ENCODE measurements around the gene TSPEAR. TPM values are rescaled to one million over a fixed set of nuclear protein-coding genes. Genes with fewer than 3 reads are reported as not detected.
"Not testable (repeated sequence)": the region's sequence is repeated elsewhere in the genome, so short reads cannot be mapped to it uniquely, and the experiment has no call there.

TSPEAR gene
- total RNA-seq, 1 experiment from 2014 or later: not detected

DNA sequence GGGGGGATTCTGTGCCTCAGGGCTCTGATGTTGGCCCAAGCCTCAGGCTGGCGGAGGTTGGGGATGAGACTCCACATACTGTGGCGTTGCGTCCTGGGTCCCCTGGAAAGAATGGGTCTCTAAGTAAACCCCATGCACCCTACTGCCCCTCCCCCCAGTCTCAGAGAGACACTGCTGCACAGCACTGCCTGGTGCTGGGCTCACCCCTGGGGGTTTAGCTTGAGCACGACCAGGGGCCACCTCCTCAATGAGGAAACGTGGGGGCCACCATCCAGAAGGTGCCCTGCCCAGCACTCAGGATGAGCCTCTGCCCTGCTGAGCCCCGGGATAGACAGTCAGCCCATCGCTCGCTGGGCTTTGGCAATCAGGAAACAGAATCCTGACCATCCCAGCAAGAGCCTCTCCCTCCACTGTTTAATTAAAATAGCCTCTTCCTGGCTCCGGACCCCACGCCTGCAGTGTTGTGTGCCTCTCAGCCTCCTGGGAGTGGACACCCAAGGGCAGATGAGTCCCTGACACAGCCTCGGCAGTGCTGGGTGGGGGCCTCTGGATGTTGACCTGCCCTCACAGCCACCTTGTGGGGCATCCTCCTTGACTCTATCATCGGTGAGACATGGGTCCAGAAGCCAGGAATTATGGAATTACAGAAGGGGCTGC, 141.4 kb downstream of the TSPEAR start:
- Histone ChIP-seq H3K4me1 (no peaks in the 10 kb centered on the region), H3K27me3 (no peaks in the 10 kb centered on the region), H3K9me3 (replicated peaks) (no peaks in the 10 kb centered on the region), H3K27ac (no peak overlapping the region), H3K4me3 (no peak overlapping the region), H3K36me3 (no peaks in the 10 kb centered on the region)
- no peak for DNase-seq

GRCh38 chr21:44568667-44569556, 142.5 kb downstream of the TSPEAR start:
- no peak overlapping the region for H3K4me3 ChIP-seq
- H3K9me3 ChIP-seq (replicated peaks): no peaks in the 10 kb centered on the region
- H3K27me3 ChIP-seq: no peaks in the 10 kb centered on the region
- H3K27ac ChIP-seq: no peak overlapping the region
- H3K36me3 ChIP-seq: no peaks in the 10 kb centered on the region
- no peaks in the 10 kb centered on the region for H3K4me1 ChIP-seq
- no peak for DNase-seq

- Histone ChIP-seq H3K27me3 (no peaks in the 10 kb centered on the region), H3K9me3 (replicated peaks) (no peaks in the 10 kb centered on the region), H3K4me3 (no peak overlapping the region), H3K27ac (no peak overlapping the region), H3K36me3 (no peaks in the 10 kb centered on the region), H3K4me1 (no peaks in the 10 kb centered on the region)
- no peak for DNase-seq
These were observed 143.1 kb downstream of the TSPEAR start for GRCh38 chr21:44568261-44568660.

DNA sequence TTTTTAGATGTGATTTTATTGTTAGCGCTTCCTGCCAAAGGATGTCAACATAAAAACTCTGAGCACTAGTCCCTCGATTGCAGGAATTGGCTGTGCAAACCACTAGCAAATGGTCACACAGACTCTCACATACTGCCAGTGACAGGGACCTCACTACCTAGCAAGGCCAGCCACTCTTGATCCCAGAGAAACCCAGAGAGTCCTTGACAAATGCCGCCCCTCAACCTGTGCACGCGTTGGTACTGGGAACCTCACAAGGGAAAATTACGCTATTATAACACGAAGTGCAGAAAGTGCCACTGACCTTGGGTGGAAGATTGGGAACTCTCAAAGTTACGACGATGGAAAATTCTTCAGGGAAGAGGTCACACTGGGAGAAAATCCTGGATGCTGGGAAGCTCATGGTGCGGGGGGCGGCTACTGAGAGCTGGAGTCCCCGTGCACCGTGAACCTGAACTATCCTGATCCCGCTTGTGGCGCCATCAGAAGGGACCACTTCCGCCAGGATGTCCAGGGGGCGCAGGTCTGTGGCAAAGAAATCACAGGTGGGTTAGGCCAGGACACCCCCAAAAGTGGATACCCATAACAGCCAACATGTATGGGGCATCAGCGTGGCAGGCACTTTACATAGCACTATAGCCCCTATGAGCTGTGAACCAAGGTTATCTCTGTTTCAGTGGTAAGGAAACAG, 143.7 kb downstream of the TSPEAR start:
- Histone ChIP-seq H3K4me1 (no peaks in the 10 kb centered on the region), H3K36me3 (no peaks in the 10 kb centered on the region), H3K4me3 (no peak overlapping the region), H3K9me3 (replicated peaks) (no peaks in the 10 kb centered on the region), H3K27ac (no peak overlapping the region), H3K27me3 (no peaks in the 10 kb centered on the region)
- no peak for DNase-seq

DNA sequence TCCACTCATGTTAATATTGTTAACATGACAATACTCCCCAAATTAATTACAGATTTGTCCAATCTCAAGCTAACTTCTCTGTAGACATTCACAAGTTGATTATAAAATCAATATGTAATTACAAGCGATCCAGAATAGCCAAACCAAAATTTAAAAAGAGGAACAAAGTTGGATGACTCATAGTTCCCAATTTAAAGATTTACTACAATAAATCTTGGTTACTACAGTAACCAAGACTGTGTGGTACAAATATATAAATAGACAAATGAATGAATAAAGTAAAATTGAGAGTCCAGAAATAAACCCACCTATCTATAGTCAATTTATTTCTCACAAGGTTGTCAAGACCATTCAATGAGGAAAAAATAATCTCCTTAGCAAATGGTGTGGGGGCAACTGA, 145.0 kb downstream of the TSPEAR start:
- Histone ChIP-seq H3K4me3 (no peak overlapping the region), H3K9me3 (replicated peaks) (no peaks in the 10 kb centered on the region), H3K27me3 (no peaks in the 10 kb centered on the region), H3K27ac (no peak overlapping the region), H3K36me3 (no peaks in the 10 kb centered on the region), H3K4me1 (no peaks in the 10 kb centered on the region)
- DNase-seq: no peak

DNA sequence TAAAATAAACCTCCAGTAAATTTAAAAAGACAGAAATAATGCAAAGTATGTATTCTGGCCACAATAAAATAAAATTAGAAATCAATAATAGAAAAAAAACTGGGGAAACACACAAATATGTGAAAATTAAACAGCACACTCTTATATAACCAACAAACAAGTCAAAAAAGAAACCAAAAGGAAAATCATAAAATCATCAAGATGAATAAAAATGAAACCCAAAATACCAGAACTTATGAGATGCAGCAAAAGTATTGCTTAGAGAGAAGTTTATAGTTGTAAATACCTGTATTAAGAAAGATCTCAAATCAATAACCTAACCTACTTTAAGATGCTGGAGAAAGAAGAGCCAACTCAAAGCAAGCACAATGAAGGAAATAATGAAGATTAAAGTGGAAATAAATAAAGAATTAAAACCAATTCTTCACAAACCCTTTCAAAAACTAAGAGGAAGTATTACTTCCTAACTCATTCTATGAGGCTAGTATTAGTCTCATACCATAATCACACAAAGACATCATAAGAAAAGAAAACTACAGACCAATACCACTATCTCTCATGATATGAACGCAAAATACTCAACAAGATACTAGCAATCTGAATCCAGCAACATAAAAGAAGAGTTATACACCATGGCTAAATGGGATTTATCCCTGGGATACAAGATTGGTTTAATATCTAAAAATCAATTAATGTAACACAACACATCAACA, 146.3 kb downstream of the TSPEAR start:
- H3K27me3 ChIP-seq: no peaks in the 10 kb centered on the region
- no peaks in the 10 kb centered on the region for H3K4me1 ChIP-seq
- H3K27ac ChIP-seq: no peak overlapping the region
- H3K4me3 ChIP-seq: no peak overlapping the region
- no peaks in the 10 kb centered on the region for H3K36me3 ChIP-seq
- H3K9me3 ChIP-seq (replicated peaks): no peaks in the 10 kb centered on the region
- DNase-seq: no peak

GRCh38 chr21:44564099-44564498, 147.3 kb downstream of the TSPEAR start:
- DNase-seq: no peak
- H3K27me3 ChIP-seq: no peaks in the 10 kb centered on the region
- no peaks in the 10 kb centered on the region for H3K36me3 ChIP-seq
- no peak overlapping the region for H3K27ac ChIP-seq
- H3K4me1 ChIP-seq: no peaks in the 10 kb centered on the region
- H3K9me3 ChIP-seq (replicated peaks): no peaks in the 10 kb centered on the region
- no peak overlapping the region for H3K4me3 ChIP-seq

GRCh38 chr21:44558695-44559094, 152.7 kb downstream of the TSPEAR start, which contains the start of gene KRTAP10-3:
Gene KRTAP10-3 (minus strand): TSS chr21:44558795. CDS start chr21:44558715, 80 bp downstream.
- Histone ChIP-seq H3K36me3 (no peaks in the 10 kb centered on the region), H3K9me3 (replicated peaks) (no peaks in the 10 kb centered on the region), H3K4me1 (no peaks in the 10 kb centered on the region), H3K27me3 (0 out of 2 replicates have a peak, but pooled peaks cover 3% of the 10 kb centered on the region), H3K27ac (no peak within 1 kb of the TSS), H3K4me3 (no peak within 1 kb of the TSS)
- no peak for DNase-seq

DNA sequence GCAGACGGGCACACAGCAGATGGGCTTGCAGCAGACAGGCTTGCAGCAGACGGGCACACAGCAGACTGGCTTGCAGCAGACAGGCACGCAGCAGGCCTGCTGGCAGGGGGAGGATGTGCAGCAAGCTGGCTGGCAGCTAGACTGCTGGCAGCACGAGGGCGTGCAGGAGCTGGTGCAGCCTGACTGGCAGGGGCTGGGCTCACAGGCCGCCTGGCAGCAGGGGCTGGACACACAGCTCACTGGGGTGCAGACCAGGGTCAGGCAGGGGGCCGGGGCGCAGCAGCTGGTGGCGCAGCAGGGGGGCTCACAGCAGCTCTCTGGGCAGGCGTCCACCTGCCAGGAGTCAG, 153.1 kb downstream of the TSPEAR start:
- H3K4me1 ChIP-seq; H3K9me3 ChIP-seq (replicated peaks); DNase-seq; H3K27me3 ChIP-seq; H3K4me3 ChIP-seq; H3K36me3 ChIP-seq; H3K27ac ChIP-seq: not testable (repeated sequence)

DNA sequence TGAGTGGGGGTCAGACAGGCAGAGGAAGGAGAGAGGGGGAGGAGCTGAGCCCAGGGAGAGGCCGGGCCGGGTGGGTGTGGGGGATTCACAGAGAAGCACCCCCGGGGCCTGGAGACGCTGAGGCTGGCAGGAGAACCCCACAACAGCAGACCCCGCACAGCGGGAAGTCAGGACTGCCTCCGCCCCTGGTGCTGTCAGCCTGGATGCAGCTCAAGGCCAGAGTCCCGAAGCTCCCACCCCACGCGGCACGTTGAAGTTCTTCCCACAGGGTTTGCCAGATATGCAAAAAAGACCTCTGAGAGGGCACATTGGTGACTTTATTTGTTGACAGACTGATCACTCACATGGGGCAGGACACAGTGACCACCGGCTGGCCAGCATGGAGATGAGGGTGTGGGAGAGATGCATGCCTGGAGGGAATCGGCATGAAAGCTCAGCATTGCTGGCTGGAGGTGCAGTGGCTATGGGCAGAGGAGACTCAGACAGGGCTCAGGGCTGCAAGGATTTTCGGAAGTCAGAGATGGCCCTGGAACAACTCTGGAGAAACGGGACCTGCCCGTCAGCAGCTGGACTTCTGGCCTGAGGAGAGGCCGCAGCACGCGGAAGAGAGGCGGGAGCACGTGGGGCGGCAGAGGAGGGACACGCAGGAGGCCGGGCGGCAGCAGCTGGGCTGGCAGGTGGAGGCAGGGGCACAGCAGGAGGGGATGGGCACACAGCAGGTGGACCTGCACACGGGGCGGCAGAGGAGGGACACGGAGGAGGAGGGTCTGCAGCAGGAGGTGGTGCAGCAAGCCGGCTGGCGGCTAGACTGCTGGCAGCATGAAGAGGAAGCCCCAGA, 153.7 kb downstream of the TSPEAR start:
- H3K4me1 ChIP-seq: no peaks in the 10 kb centered on the region
- DNase-seq: no peak

DNA sequence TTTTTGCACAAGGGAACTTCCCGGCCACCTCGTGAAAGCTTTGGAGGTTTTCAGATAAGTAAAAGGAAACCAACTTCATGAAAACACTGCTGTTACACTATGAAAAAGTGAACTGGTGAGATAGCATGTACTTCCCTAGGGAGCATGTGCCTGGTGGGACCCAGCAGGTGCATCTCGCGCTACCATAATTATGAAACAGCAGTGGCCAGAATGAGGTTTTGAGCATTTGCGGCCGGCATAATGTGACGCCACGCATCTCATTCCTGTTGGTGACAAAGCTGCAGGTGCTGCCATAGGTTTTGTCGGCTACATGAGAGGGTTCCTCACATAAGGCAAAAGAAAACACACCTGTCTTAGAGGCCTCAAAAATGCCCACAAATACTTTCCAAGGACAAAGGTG, 154.5 kb downstream of the TSPEAR start:
- Histone ChIP-seq H3K4me3 (no peak overlapping the region), H3K36me3 (no peaks in the 10 kb centered on the region), H3K27ac (no peak overlapping the region), H3K27me3 (0 out of 2 replicates have a peak, but pooled peaks cover 3% of the 10 kb centered on the region), H3K9me3 (replicated peaks) (no peaks in the 10 kb centered on the region), H3K4me1 (no peaks in the 10 kb centered on the region)
- no peak for DNase-seq

More for the DNA sequence above, 153.7 kb downstream of the TSPEAR start:
- no peaks in the 10 kb centered on the region for H3K36me3 ChIP-seq
- H3K4me3 ChIP-seq: no peak overlapping the region
- H3K9me3 ChIP-seq (replicated peaks): no peaks in the 10 kb centered on the region
- no peak overlapping the region for H3K27ac ChIP-seq
- H3K27me3 ChIP-seq: 0 out of 2 replicates have a peak, but pooled peaks cover 3% of the 10 kb centered on the region

GRCh38 chr21:44555200-44555875, 156.0 kb downstream of the TSPEAR start:
- no peak for DNase-seq
- no peaks in the 10 kb centered on the region for H3K4me1 ChIP-seq
- H3K27ac ChIP-seq: no peak overlapping the region
- 0 out of 2 replicates have a peak, but pooled peaks cover 3% of the 10 kb centered on the region for H3K27me3 ChIP-seq
- H3K9me3 ChIP-seq (replicated peaks): no peaks in the 10 kb centered on the region
- H3K36me3 ChIP-seq: no peaks in the 10 kb centered on the region
- H3K4me3 ChIP-seq: no peak overlapping the region

DNA sequence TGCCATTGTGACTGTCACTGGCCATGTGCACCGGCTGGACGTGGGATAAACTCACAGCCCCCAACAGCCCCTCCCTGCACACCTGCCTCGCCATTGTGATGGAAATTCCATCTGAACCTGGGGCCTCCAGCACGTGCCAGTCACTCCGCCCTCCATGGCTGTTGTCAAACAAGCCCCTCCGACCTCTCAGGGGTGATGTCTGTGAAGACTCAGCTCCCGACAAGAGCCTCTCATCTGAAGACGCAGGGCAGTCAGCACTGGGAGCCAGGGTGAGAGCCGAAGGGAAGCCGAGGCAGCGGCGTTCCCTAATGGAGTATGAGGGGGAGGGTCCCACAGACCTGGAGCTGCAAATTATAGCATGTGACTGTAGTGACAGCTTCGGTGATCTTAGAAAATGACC, 158.7 kb downstream of the TSPEAR start:
- DNase-seq: no peak
- Histone ChIP-seq H3K4me1 (no peaks in the 10 kb centered on the region), H3K27me3 (0 out of 2 replicates have a peak, but pooled peaks cover 3% of the 10 kb centered on the region), H3K4me3 (no peak overlapping the region), H3K36me3 (no peaks in the 10 kb centered on the region), H3K9me3 (replicated peaks) (no peaks in the 10 kb centered on the region), H3K27ac (no peak overlapping the region)
